ENCODE measurements around the gene DTWD2. TPM values are rescaled to one million over a fixed set of nuclear protein-coding genes. Genes with fewer than 3 reads are reported as not detected.

DTWD2 gene
- total and polyA plus RNA-seq, 4 donors, result 7.1 to 25.1 (median 8.1) TPM

Small RNA genes lying within 50 kb of the gene (small RNA-seq; reads per million reads assigned to genes)
- not detected for gene RNU6-373P (ENCODE audit: low replicate concordance)

Other genes with a start within 250 kb of the DTWD2 start
- 100 to 1,000 TPM in 1 of 2 donors, 10 to 100 TPM in 1; 59.3 to 136 TPM for gene DMXL1, start 82.5 kb upstream of the DTWD2 start, total RNA-seq
- 10 to 100 TPM; 34.2 to 37.5 TPM for gene DMXL1, start 82.5 kb upstream of the DTWD2 start, polyA plus RNA-seq (ENCODE audit: insufficient read length in 2 of 2)